ENCODE data around the gene TP53BP2. TPM values are rescaled to one million over a fixed set of nuclear protein-coding genes. Genes with fewer than 3 reads are reported as not detected.

The TP53BP2 gene
- total RNA-seq, 1 experiment from 2014 or later: 32.0 TPM

DNA sequence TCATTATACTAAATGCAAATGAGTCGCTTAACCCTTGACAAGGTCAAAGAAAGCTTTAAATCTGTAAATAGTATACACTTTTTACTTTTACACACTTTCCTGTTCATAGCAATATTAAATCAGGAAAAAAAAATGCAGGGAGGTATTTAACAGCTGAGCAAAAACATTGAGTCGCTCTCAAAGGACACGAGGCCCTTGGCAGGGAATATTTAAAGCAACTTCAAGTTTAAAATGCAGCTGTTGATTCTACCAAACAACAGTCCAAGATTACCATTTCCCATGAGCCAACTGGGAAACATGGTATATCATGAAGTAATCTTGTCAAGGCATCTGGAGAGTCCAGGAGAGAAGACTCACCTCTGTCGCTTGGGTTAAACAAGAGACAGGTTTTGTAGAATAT is 70.7 kb downstream of the TP53BP2 start:
- H3K4me3 ChIP-seq (ENCODE audit: low read length): no peak overlapping the region
- H2AFZ ChIP-seq (ENCODE audit: low read length): no peak overlapping the region
- no peak overlapping the region for H3K9ac ChIP-seq (ENCODE audit: low read length)
- peaks cover 64% of the 10 kb centered on the region for H3K36me3 ChIP-seq (ENCODE audit: low read depth, low read length)
- no peak for DNase-seq
- no peaks in the 10 kb centered on the region for H3K27me3 ChIP-seq (ENCODE audit: low read length)
- peak overlapping the region; percentile 56; the same call in 1 of the 2 replicates for H3K4me2 ChIP-seq (ENCODE audit: low read length)
- H3F3A ChIP-seq (ENCODE audit: low read length, unreplicated experiment): peaks cover 33% of the 10 kb centered on the region
- peaks cover 59% of the 10 kb centered on the region for H3K4me1 ChIP-seq (ENCODE audit: insufficient read depth, low read length)
- 0 out of 2 replicates have a peak, but pooled peaks cover 6% of the 10 kb centered on the region for H3K79me2 ChIP-seq (ENCODE audit: low read length)
- CTCF ChIA-PET: no interaction called here
- POLR2A ChIA-PET (ENCODE audit: unreplicated experiment): interaction anchor here (0.6 to 0.9 kb wide), 2 partner anchors 45 to 74 kb away, joined by 3 to 5 read pairs; no protein-coding TSS in a partner anchor
- intact Hi-C loops (cut with micrococcal nuclease): loop anchor here (10.0 kb wide), 1 partner anchor 70 kb away; the partner anchor contains the start of gene TP53BP2
- no peak for ATAC-seq
- H4K20me1 ChIP-seq (ENCODE audit: low read length): peaks cover 13% of the 10 kb centered on the region; the same call in 1 of the 2 replicates
- no peak for TF ChIP-seq EZH2 (IDR thresholded peaks at IDR 0.05; ENCODE audit: low read length, unreplicated experiment)
- TF ChIP-seq EZH2phosphoT487 (IDR thresholded peaks at IDR 0.05; ENCODE audit: borderline replicate concordance, low read length): no peak
- TF ChIP-seq, protein P1, sequence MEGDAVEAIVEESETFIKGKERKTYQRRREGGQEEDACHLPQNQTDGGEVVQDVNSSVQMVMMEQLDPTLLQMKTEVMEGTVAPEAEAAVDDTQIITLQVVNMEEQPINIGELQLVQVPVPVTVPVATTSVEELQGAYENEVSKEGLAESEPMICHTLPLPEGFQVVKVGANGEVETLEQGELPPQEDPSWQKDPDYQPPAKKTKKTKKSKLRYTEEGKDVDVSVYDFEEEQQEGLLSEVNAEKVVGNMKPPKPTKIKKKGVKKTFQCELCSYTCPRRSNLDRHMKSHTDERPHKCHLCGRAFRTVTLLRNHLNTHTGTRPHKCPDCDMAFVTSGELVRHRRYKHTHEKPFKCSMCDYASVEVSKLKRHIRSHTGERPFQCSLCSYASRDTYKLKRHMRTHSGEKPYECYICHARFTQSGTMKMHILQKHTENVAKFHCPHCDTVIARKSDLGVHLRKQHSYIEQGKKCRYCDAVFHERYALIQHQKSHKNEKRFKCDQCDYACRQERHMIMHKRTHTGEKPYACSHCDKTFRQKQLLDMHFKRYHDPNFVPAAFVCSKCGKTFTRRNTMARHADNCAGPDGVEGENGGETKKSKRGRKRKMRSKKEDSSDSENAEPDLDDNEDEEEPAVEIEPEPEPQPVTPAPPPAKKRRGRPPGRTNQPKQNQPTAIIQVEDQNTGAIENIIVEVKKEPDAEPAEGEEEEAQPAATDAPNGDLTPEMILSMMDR (conservative IDR thresholded peaks at IDR 0.05; ENCODE audit: low read depth, low read length): no peak
- no peaks in the 10 kb centered on the region for H3K9me3 ChIP-seq (ENCODE audit: low read length)
- peak overlapping the region; percentile 84 for H3K27ac ChIP-seq (ENCODE audit: low read length)
- H3K9me2 ChIP-seq (replicated peaks; ENCODE audit: low read length): no peaks in the 10 kb centered on the region
- no TSS peak for BruUV-seq (replicated peaks)

DNA sequence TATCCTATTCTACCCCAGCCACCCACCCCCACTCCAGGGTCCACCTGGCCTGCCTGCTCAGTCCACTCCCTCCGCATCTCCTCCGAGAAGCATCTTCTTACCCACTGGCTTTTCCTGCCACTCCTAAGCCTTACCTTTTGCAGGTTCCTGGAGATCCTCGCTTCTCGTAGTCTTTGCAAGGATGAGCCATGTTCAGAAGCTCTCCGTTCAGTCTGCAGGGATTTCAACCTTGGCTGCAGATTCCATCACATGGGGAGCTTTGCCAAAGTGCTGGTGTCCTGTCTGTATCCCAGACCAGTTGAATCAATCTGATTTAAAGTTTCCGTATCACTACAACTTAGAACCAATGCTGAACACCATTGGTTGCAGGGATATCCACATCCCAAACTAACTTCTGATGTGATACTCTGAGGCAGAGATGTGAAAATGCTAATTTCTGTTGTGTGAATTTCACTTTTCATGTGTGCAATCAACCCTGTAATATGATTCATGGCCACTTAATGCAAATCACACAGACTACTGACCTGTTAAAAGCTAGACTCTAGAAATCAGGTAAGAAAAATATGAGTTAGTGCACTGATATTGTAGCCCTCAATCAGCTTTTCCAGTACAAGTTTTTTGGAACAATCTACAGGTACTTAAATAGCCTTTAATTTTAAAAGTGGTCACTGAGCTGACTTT is 71.5 kb downstream of the TP53BP2 start:
- TF ChIP-seq, protein P1 (conservative IDR thresholded peaks at IDR 0.05; ENCODE audit: low read depth, low read length): no peak
- no peak for TF ChIP-seq EZH2 (IDR thresholded peaks at IDR 0.05; ENCODE audit: low read length, unreplicated experiment)
- no peak for TF ChIP-seq EZH2phosphoT487 (IDR thresholded peaks at IDR 0.05; ENCODE audit: borderline replicate concordance, low read length)
- H3K4me1 ChIP-seq (ENCODE audit: insufficient read depth, low read length): peaks cover 66% of the 10 kb centered on the region
- no peak overlapping the region for H3K9ac ChIP-seq (ENCODE audit: low read length)
- ChIA-PET CTCF (no interaction called here), POLR2A (ENCODE audit: unreplicated experiment) (interaction anchor here (0.9 kb wide), 1 partner anchor 73 kb away, joined by 5 read pairs; no protein-coding TSS in a partner anchor)
- H3K4me3 ChIP-seq (ENCODE audit: low read length): no peak overlapping the region
- H3F3A ChIP-seq (ENCODE audit: low read length, unreplicated experiment): peaks cover 33% of the 10 kb centered on the region
- ATAC-seq (no peak), DNase-seq (no peak)
- H3K79me2 ChIP-seq (ENCODE audit: low read length): 0 out of 2 replicates have a peak, but pooled peaks cover 6% of the 10 kb centered on the region
- no peak overlapping the region for H2AFZ ChIP-seq (ENCODE audit: low read length)
- no peaks in the 10 kb centered on the region for H3K9me2 ChIP-seq (replicated peaks; ENCODE audit: low read length)
- H4K20me1 ChIP-seq (ENCODE audit: low read length): peaks cover 13% of the 10 kb centered on the region; the same call in 1 of the 2 replicates
- peak overlapping the region; percentile 84; the same call in 1 of the 2 replicates for H3K27ac ChIP-seq (ENCODE audit: low read length)
- H3K4me2 ChIP-seq (ENCODE audit: low read length): no peak overlapping the region
- peaks cover 68% of the 10 kb centered on the region for H3K36me3 ChIP-seq (ENCODE audit: low read depth, low read length)
- intact Hi-C loops (cut with micrococcal nuclease): loop anchor here (10.0 kb wide), 1 partner anchor 71 kb away; the partner anchor contains the start of gene TP53BP2
- no peaks in the 10 kb centered on the region for H3K9me3 ChIP-seq (ENCODE audit: low read length)
- BruUV-seq (replicated peaks): no TSS peak
- H3K27me3 ChIP-seq (ENCODE audit: low read length): no peaks in the 10 kb centered on the region

Measured in PC-3 (cell line).